ENCODE results near the gene ZNF311. TPM values are rescaled to one million over a fixed set of nuclear protein-coding genes. Genes with fewer than 3 reads are reported as not detected.
A peak's percentile ranks its signal among the peaks of the same experiment; 100 is the strongest.

Gene ZNF311
- total and polyA plus RNA-seq, 9 of the 15 experiments (the other 6 are each of a cell fraction or from before 2014, with no cell fraction given) = 5.1 to 10.0 (median 7.5) TPM

DNA sequence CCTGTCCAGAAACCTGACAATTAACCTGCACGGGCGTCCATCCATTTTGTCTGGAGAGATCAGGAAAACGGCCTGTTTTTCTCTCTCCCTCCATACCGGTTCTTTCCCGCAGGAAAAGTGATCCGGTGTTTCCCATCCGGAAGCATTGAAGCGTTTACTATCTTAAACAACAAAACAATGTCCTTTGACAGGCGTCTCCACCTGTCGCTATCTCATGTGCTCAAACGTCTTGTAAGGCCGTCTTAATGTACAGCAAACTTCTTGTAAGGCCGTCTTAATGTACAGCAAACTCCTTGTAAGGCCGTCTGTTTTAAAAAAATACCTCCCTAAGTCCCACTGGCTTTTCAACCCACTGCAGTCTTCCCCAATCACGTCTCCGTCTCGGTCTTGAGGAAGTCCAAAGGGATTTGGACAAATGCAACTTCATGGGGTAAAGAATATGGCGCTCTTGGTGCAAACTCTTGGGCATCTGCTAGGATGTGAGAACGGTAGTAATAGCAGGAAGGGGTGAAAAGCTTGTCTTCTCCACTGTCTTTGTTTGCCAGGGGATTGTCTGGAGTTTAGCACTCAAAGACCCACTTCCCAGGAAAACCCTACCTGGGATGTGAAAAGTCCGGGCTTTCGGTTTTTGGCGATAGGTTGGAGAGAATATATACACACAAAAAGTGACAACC is 51.4 kb downstream of the ZNF311 start:
- intact Hi-C loops (cut with micrococcal nuclease) (loop anchor here (1.0 to 2.0 kb wide), 3 partner anchors 9 to 63 kb away; no protein-coding TSS in a partner anchor), in situ Hi-C loops (cut with MboI) (no loop called here)
- H3K79me2 ChIP-seq (ENCODE audit: control insufficient read depth, insufficient read depth, low read length) = no peaks in the 10 kb centered on the region
- peak; percentile 11 for ATAC-seq
- H3K27ac ChIP-seq (ENCODE audit: extremely low read depth, low read depth, low read length) = peak overlapping the region; percentile 76
- H3K9ac ChIP-seq (ENCODE audit: insufficient read depth in 1 of 2, low read depth in 2 of 2, low read length in 2 of 2) = peak overlapping the region; percentile 81 to 82; a peak in 3 of 4 replicates
- WGBS (ENCODE audit: insufficient coverage, low coverage, missing lambda C conversion rate) = 14% methylated on average over 22 of the region's 22 CpGs
- no peaks in the 10 kb centered on the region for H3K9me1 ChIP-seq (ENCODE audit: control insufficient read depth, insufficient read depth, low read length)
- H3K36me3 ChIP-seq (ENCODE audit: control insufficient read depth, insufficient read depth, low read length) = no peaks in the 10 kb centered on the region
- CTCF ChIA-PET (ENCODE audit: low intra/inter-chr PET ratio) = interaction anchor here (0.7 to 2.1 kb wide), 2 partner anchors 27 to 47 kb away, joined by 4 to 5 read pairs; no protein-coding TSS in a partner anchor
- H3K27me3 ChIP-seq (ENCODE audit: control insufficient read depth in 2 of 2, insufficient read depth in 2 of 2, low read length in 2 of 2) = no peaks in the 10 kb centered on the region
- H2AFZ ChIP-seq (ENCODE audit: low read depth, low read length) = peak overlapping the region; percentile 99
- no peaks in the 10 kb centered on the region for H4K20me1 ChIP-seq (replicated peaks; ENCODE audit: control insufficient read depth, insufficient read depth, low read length)
- H3K4me3 ChIP-seq = peak overlapping the region; percentile 43
- BruUV-seq (replicated peaks) = no TSS peak
- H3K4me2 ChIP-seq (ENCODE audit: insufficient read depth, low read length) = peak overlapping the region; percentile 95
- no peak for FAIRE-seq
- POLR2A ChIA-PET = interaction anchor here (0.8 to 1.5 kb wide), 2 partner anchors 28 to 57 kb away, joined by 3 to 7 read pairs; no protein-coding TSS in a partner anchor
- peaks cover 22 to 30% of the 10 kb centered on the region in 2 experiments for H3K4me1 ChIP-seq (replicated peaks in 1 of 2; ENCODE audit: control insufficient read depth in 2 of 2, insufficient read depth in 2 of 2, low read length in 2 of 2)
- H3K9me3 ChIP-seq (replicated peaks; ENCODE audit: control insufficient read depth, insufficient read depth, low read depth, low read length) = peaks cover 1% of the 10 kb centered on the region; the same call in 1 of the 2 replicates
- DNase-seq (ENCODE audit: extremely low read depth in 1 of 4, low spot score in 3 of 4) = peak in 2 of 4 experiments; percentile 57 to 61
- TF ChIP-seq, protein P1, sequence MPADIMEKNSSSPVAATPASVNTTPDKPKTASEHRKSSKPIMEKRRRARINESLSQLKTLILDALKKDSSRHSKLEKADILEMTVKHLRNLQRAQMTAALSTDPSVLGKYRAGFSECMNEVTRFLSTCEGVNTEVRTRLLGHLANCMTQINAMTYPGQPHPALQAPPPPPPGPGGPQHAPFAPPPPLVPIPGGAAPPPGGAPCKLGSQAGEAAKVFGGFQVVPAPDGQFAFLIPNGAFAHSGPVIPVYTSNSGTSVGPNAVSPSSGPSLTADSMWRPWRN (IDR thresholded peaks at IDR 0.05; ENCODE audit: low read depth) = no peak
- TF ChIP-seq CHD2 (IDR thresholded peaks at IDR 0.05; ENCODE audit: low read depth, low read length) (no peak), POLR2A (conservative IDR thresholded peaks at IDR 0.05) (0 out of 2 replicates have a peak, but pooled peaks have one; percentile 17), TCF7 (IDR thresholded peaks at IDR 0.05; ENCODE audit: borderline replicate concordance) (no peak), FOXK2 (conservative IDR thresholded peaks at IDR 0.05 in 1 of 2, IDR thresholded peaks at IDR 0.05 in 1 of 2; ENCODE audit: low read depth in 2 of 2) (no peak), NFATC3 (IDR thresholded peaks at IDR 0.05) (0 out of 2 replicates have a peak, but pooled peaks have one; percentile 4), ZNF766 (CRISPR knock-in tag; conservative IDR thresholded peaks at IDR 0.05) (peak; percentile 45; the same call in 1 of the 2 replicates), ZNF12 (CRISPR knock-in tag; IDR thresholded peaks at IDR 0.05) (no peak), XRCC5 (IDR thresholded peaks at IDR 0.05; ENCODE audit: low read depth, low read length) (peak; percentile 39; the same call in 1 of the 2 replicates), ZC3H4 (CRISPR knock-in tag; IDR thresholded peaks at IDR 0.05; ENCODE audit: borderline replicate concordance) (no peak), ETV1 (tag; conservative IDR thresholded peaks at IDR 0.05; ENCODE audit: low read depth) (0 out of 2 replicates have a peak, but pooled peaks have one; percentile 29), NR2F6 (CRISPR knock-in tag; IDR thresholded peaks at IDR 0.05) (no peak), C11orf30 (IDR thresholded peaks at IDR 0.05; ENCODE audit: low read depth) (no peak)
- TF ChIP-seq, protein P2, sequence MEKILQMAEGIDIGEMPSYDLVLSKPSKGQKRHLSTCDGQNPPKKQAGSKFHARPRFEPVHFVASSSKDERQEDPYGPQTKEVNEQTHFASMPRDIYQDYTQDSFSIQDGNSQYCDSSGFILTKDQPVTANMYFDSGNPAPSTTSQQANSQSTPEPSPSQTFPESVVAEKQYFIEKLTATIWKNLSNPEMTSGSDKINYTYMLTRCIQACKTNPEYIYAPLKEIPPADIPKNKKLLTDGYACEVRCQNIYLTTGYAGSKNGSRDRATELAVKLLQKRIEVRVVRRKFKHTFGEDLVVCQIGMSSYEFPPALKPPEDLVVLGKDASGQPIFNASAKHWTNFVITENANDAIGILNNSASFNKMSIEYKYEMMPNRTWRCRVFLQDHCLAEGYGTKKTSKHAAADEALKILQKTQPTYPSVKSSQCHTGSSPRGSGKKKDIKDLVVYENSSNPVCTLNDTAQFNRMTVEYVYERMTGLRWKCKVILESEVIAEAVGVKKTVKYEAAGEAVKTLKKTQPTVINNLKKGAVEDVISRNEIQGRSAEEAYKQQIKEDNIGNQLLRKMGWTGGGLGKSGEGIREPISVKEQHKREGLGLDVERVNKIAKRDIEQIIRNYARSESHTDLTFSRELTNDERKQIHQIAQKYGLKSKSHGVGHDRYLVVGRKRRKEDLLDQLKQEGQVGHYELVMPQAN (IDR thresholded peaks at IDR 0.05; ENCODE audit: borderline replicate concordance) = peak; percentile 39; the same call in 1 of the 2 replicates
- TF ChIP-seq, protein P3, sequence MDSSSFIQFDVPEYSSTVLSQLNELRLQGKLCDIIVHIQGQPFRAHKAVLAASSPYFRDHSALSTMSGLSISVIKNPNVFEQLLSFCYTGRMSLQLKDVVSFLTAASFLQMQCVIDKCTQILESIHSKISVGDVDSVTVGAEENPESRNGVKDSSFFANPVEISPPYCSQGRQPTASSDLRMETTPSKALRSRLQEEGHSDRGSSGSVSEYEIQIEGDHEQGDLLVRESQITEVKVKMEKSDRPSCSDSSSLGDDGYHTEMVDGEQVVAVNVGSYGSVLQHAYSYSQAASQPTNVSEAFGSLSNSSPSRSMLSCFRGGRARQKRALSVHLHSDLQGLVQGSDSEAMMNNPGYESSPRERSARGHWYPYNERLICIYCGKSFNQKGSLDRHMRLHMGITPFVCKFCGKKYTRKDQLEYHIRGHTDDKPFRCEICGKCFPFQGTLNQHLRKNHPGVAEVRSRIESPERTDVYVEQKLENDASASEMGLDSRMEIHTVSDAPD (CRISPR knock-in tag; IDR thresholded peaks at IDR 0.05) = no peak
- TF ChIP-seq, protein P4, sequence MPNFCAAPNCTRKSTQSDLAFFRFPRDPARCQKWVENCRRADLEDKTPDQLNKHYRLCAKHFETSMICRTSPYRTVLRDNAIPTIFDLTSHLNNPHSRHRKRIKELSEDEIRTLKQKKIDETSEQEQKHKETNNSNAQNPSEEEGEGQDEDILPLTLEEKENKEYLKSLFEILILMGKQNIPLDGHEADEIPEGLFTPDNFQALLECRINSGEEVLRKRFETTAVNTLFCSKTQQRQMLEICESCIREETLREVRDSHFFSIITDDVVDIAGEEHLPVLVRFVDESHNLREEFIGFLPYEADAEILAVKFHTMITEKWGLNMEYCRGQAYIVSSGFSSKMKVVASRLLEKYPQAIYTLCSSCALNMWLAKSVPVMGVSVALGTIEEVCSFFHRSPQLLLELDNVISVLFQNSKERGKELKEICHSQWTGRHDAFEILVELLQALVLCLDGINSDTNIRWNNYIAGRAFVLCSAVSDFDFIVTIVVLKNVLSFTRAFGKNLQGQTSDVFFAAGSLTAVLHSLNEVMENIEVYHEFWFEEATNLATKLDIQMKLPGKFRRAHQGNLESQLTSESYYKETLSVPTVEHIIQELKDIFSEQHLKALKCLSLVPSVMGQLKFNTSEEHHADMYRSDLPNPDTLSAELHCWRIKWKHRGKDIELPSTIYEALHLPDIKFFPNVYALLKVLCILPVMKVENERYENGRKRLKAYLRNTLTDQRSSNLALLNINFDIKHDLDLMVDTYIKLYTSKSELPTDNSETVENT (CRISPR knock-in tag; IDR thresholded peaks at IDR 0.05) = no peak
